ENCODE data around the gene PARN.

DNA sequence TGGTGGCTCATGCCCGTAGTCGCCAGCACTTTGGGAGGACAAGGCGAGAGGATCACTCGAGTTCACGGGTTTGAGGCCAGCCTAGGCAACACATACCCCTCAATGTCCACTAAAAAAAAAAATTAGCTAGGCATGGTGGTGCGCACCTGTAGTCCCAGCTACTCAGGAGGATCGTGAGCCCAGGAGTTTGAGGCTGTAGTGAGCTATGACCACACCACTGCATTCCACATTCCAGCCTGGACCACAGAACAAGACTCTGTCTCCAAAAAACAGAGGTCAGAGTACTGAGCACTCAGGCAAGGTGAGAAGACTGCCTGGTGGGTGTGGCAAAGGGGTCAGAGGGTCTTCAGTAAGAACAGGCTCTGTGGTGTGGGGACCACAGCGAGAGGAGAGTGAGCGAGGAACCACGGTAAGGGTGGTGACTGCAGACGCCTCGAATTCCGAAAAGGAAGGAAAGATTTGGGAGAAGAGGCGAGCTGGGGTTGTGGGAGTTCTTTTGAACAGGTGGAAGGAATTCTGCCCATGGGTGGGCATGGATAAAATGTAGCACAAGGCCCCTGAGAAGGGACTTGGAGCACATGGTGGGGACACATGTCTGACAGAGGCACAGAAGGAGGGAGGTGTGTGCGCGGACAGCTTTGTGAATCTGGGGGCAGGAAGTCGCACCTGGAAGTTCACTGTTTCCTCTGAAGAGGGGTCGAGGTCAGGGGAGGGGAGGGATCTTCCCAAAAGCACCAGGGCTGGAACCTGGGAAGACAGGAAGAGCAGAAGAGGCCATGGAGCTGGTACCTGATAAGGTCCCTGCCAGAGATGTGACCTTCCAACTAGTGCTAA, 134.6 kb downstream of the PARN start:
- TF ChIP-seq, protein P1, sequence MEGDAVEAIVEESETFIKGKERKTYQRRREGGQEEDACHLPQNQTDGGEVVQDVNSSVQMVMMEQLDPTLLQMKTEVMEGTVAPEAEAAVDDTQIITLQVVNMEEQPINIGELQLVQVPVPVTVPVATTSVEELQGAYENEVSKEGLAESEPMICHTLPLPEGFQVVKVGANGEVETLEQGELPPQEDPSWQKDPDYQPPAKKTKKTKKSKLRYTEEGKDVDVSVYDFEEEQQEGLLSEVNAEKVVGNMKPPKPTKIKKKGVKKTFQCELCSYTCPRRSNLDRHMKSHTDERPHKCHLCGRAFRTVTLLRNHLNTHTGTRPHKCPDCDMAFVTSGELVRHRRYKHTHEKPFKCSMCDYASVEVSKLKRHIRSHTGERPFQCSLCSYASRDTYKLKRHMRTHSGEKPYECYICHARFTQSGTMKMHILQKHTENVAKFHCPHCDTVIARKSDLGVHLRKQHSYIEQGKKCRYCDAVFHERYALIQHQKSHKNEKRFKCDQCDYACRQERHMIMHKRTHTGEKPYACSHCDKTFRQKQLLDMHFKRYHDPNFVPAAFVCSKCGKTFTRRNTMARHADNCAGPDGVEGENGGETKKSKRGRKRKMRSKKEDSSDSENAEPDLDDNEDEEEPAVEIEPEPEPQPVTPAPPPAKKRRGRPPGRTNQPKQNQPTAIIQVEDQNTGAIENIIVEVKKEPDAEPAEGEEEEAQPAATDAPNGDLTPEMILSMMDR (conservative IDR thresholded peaks at IDR 0.05), result no peak
- no peak for TF ChIP-seq ZFX (IDR thresholded peaks at IDR 0.05)

Measured in C4-2B (cell line).